ENCODE data around the gene NUP93.

The NUP93 gene

GRCh38 chr16:56747486-56748045 is 17.6 kb downstream of the NUP93 start:
- no peak for DNase-seq

- no peak for DNase-seq
Observed at GRCh38 chr16:56748191-56748590, 18.3 kb downstream of the NUP93 start.

- no peak for DNase-seq
Observed at GRCh38 chr16:56748826-56749225, 18.9 kb downstream of the NUP93 start.

- DNase-seq = no peak
Observed at GRCh38 chr16:56749672-56750491, 20.0 kb downstream of the NUP93 start.

- DNase-seq = no peak
Observed at GRCh38 chr16:56753410-56753809, 23.5 kb downstream of the NUP93 start.

- DNase-seq = no peak
Observed at GRCh38 chr16:56755038-56755437, 25.1 kb downstream of the NUP93 start.

- no peak for DNase-seq
Observed at GRCh38 chr16:56758432-56758831, 28.5 kb downstream of the NUP93 start.

GRCh38 chr16:56758930-56759329 is 29.0 kb downstream of the NUP93 start:
- DNase-seq = no peak

- DNase-seq = no peak
Observed at GRCh38 chr16:56763291-56763916, 33.5 kb downstream of the NUP93 start.

GRCh38 chr16:56764835-56765234 is 34.9 kb downstream of the NUP93 start:
- DNase-seq = no peak

GRCh38 chr16:56765949-56766348 is 36.0 kb downstream of the NUP93 start:
- no peak for DNase-seq

GRCh38 chr16:56767024-56767423 is 37.1 kb downstream of the NUP93 start:
- DNase-seq = no peak

GRCh38 chr16:56769677-56770076 is 39.7 kb downstream of the NUP93 start:
- DNase-seq = no peak

- no peak for DNase-seq
Observed at GRCh38 chr16:56771558-56772279, 41.8 kb downstream of the NUP93 start.

- DNase-seq = no peak
Observed at GRCh38 chr16:56773532-56773931, 43.6 kb downstream of the NUP93 start.

GRCh38 chr16:56774016-56774680 is 44.2 kb downstream of the NUP93 start:
- no peak for DNase-seq

- DNase-seq = no peak
Observed at GRCh38 chr16:56775162-56775561, 45.2 kb downstream of the NUP93 start.

GRCh38 chr16:56776562-56776961 is 46.6 kb downstream of the NUP93 start:
- no peak for DNase-seq

GRCh38 chr16:56777001-56777400 is 47.1 kb downstream of the NUP93 start:
- no peak for DNase-seq

GRCh38 chr16:56777482-56777881 is 47.6 kb downstream of the NUP93 start:
- DNase-seq = no peak

GRCh38 chr16:56779906-56780305 is 50.0 kb downstream of the NUP93 start:
- peak; percentile 69 for DNase-seq

- no peak for DNase-seq
Observed at GRCh38 chr16:56780646-56781045, 50.7 kb downstream of the NUP93 start.

GRCh38 chr16:56781528-56781961 is 51.6 kb downstream of the NUP93 start:
- no peak for DNase-seq
